Cortex of kidney (tissue), 1 donor: ENCODE measurements around the gene SLC15A4.

Source experiments
- DNase-seq: peaks from one replicate; lab custom pipeline; 2025; lab: John Stamatoyannopoulos, UW

The SLC15A4 gene

GRCh38 chr12:128794661-128795529 is 28.9 kb downstream of the SLC15A4 start:
- DNase-seq, result no peak

- DNase-seq, result no peak
Measured at GRCh38 chr12:128793701-128794100, 30.1 kb downstream of the SLC15A4 start.

- DNase-seq, result no peak
Measured at GRCh38 chr12:128792881-128793280, 30.9 kb downstream of the SLC15A4 start.

- DNase-seq, result no peak
Measured at GRCh38 chr12:128792398-128792797, 31.4 kb downstream of the SLC15A4 start.

- DNase-seq, result no peak
Measured at GRCh38 chr12:128791395-128792322, 32.1 kb downstream of the SLC15A4 start.

GRCh38 chr12:128790653-128791373 is 32.9 kb downstream of the SLC15A4 start:
- no peak for DNase-seq

GRCh38 chr12:128790221-128790620 is 33.5 kb downstream of the SLC15A4 start:
- no peak for DNase-seq

- DNase-seq, result no peak
Measured at GRCh38 chr12:128789356-128789929, 34.3 kb downstream of the SLC15A4 start.

- DNase-seq, result no peak
Measured at GRCh38 chr12:128787827-128788226, 35.9 kb downstream of the SLC15A4 start.

- DNase-seq, result no peak
Measured at GRCh38 chr12:128786741-128787391, 36.9 kb downstream of the SLC15A4 start.

- DNase-seq, result no peak
Measured at GRCh38 chr12:128784030-128784760, 39.6 kb downstream of the SLC15A4 start.

GRCh38 chr12:128783129-128783574 is 40.6 kb downstream of the SLC15A4 start:
- DNase-seq, result no peak

GRCh38 chr12:128779901-128780300 is 43.9 kb downstream of the SLC15A4 start:
- no peak for DNase-seq

- no peak for DNase-seq
Measured at GRCh38 chr12:128772249-128772648, 51.5 kb downstream of the SLC15A4 start.

- DNase-seq, result no peak
Measured at GRCh38 chr12:128771681-128772080, 52.1 kb downstream of the SLC15A4 start.

GRCh38 chr12:128767518-128767917 is 56.2 kb downstream of the SLC15A4 start:
- DNase-seq, result no peak

- no peak for DNase-seq
Measured at GRCh38 chr12:128766738-128767501, 56.8 kb downstream of the SLC15A4 start.

GRCh38 chr12:128763395-128763794 is 60.4 kb downstream of the SLC15A4 start:
- DNase-seq, result no peak

GRCh38 chr12:128761379-128761790 is 62.4 kb downstream of the SLC15A4 start:
- DNase-seq, result no peak

GRCh38 chr12:128755566-128755965 is 68.2 kb downstream of the SLC15A4 start:
- no peak for DNase-seq
